H7 (cell line): ENCODE measurements around the gene ZSCAN26. TPM values are rescaled to one million over a fixed set of nuclear protein-coding genes. Genes with fewer than 3 reads are reported as not detected.

ENCODE experiments used
- DNase-seq: peaks from one replicate; pipeline ENCODE4 v3.0.0; 2012
- H3K27me3 ChIP-seq: 2 replicates; pipeline ENCODE4 v1.6.0; 2011; ENCODE audit warnings: mild to moderate bottlenecking, low read length; ENCODE audit not compliant: control insufficient read depth, insufficient read depth
- H3K36me3 ChIP-seq: replicated peaks from 2 replicates; pipeline ENCODE4 v1.5.1; 2011; ENCODE audit warnings: low read length; ENCODE audit not compliant: control insufficient read depth, insufficient read depth
- H3K4me3 ChIP-seq: 2 replicates; pipeline ENCODE4 v1.5.1; 2011; ENCODE audit warnings: low read depth, mild to moderate bottlenecking, control low read depth, low read length, moderate library complexity; ENCODE audit not compliant: insufficient read depth
- total RNA-seq: library from RNA; depleted of rRNA; stranded (reverse); fragments of >200 nt; shearing (Covaris generic); gene quantifications from 2 replicates; pipeline ENCODE4 v1.2.3, GENCODE V29; 2014; rRNA removed

ZSCAN26 gene
- total RNA-seq, 1 experiment from 2014 or later = 14.8 TPM

DNA sequence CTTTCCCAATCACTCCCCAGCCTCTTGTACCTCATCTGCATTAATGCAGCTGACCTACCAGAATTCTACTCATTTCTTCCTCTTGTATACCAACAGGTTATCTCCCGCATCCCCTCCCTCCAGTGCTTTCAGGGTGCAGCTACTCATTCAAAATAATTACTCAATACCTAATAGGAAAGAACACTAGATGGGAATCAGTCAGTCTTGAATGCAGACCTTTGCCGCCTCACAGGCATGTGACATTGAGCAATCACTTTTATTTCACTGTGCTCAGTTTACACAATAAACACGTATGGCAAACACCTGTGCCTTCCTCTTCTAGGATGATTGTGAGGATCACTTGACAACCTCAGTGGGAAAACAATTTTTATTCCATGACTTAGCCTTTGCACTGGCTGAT lies 55.7 kb downstream of the ZSCAN26 start:
- peaks cover 12% of the 10 kb centered on the region for H3K36me3 ChIP-seq
- no peak for DNase-seq
- no peaks in the 10 kb centered on the region for H3K27me3 ChIP-seq
- no peak overlapping the region for H3K4me3 ChIP-seq

DNA sequence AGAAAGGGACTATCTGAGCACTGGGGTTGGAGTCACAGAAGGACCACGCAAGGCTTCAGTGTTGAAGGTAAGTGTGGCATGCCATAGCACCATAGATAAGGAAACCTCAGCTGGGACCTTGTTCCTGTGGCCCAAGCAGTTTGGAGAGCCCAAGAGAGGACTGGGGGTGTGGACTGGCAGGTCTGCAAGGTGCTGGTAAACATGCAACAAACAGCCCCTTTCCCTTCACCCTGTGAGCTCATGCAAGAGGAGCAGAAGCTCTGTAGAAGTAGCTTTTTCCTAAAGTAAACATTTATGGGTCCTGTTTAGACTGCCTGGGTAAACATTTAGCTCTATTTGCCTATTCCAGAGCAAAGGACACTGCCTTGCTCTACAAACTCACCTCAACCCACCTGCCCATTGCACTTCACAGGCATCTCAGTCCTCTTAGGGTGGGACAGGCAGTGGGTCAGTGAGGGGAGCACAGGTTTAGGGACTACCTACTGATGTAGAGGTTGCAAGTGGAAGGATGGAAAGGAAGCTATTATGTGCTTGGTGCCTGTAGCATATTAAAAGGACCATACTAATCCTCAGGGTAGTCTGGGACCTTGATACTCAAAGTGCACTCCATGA lies 57.0 kb downstream of the ZSCAN26 start:
- Histone ChIP-seq H3K4me3 (no peak overlapping the region), H3K27me3 (no peaks in the 10 kb centered on the region), H3K36me3 (peaks cover 12% of the 10 kb centered on the region)
- no peak for DNase-seq

DNA sequence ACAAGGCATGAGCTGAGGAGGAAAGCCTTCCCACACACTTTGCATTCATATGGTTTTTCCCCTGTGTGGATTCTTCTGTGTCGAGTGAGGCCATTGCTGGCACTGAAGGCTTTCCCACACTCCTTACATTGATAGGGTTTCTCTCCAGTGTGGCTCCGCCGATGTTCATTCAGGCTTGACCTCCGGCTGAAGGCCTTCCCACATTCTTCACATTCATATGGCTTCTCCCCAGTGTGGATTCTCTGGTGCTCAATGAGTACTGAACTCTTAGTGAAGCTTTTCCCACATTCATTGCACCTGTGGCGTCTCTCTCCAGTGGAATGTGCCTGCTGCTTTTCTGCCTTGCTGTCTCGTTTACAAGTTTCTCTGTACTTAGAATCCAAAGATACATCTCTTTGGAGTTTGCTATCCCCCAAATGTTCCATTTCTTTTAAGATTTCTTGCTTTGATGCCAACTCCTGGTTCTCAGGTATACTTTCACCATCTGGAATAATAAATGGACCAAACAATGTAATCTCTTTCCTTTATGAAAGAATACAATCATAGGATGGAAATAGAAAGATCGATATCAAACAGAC lies 59.5 kb downstream of the ZSCAN26 start:
- DNase-seq = no peak
- Histone ChIP-seq H3K36me3 (peaks cover 12% of the 10 kb centered on the region), H3K27me3 (no peaks in the 10 kb centered on the region), H3K4me3 (no peak overlapping the region)

Other genes with a start within 250 kb of the ZSCAN26 start
- 2.1 and 3.5 TPM in 2 replicates for gene ZNF165, start 186.6 kb upstream of the ZSCAN26 start, total RNA-seq
- gene ZSCAN16, start 142.5 kb upstream of the ZSCAN26 start, total RNA-seq = 4.0 and 4.3 TPM in 2 replicates
- 13.4 and 18.6 TPM in 2 replicates for gene ZKSCAN8, start 125.3 kb upstream of the ZSCAN26 start, total RNA-seq
- gene ZSCAN9, start 41.9 kb upstream of the ZSCAN26 start, total RNA-seq = 15.6 and 20.4 TPM in 2 replicates
- 5.6 and 6.7 TPM in 2 replicates for gene ZKSCAN4, start 14.9 kb upstream of the ZSCAN26 start, total RNA-seq
- not detected in 2 replicates for gene NKAPL, start 7.8 kb upstream of the ZSCAN26 start, total RNA-seq
- 6.3 and 6.8 TPM in 2 replicates for gene PGBD1, start 14.4 kb downstream of the ZSCAN26 start, total RNA-seq
- 5.6 and 5.8 TPM in 2 replicates for gene ZSCAN31, start 69.0 kb downstream of the ZSCAN26 start, total RNA-seq
- gene ZKSCAN3, start 82.8 kb downstream of the ZSCAN26 start, total RNA-seq = 6.5 and 8.1 TPM in 2 replicates
- gene ZSCAN12, start 132.6 kb downstream of the ZSCAN26 start, total RNA-seq = 4.6 and 7.1 TPM in 2 replicates
- 3.0 and 6.5 TPM in 2 replicates for gene ZSCAN23, start 176.3 kb downstream of the ZSCAN26 start, total RNA-seq
- not detected in 2 replicates for gene GPX6, start 248.7 kb downstream of the ZSCAN26 start, total RNA-seq